HuH-7.5 (cell line): Measurements from ENCODE around the gene FXYD2.
"Not testable (repeated sequence)": the region's sequence is repeated elsewhere in the genome, so short reads cannot be mapped to it uniquely, and the experiment has no call there.

Experiments used
- DNase-seq: peaks from one replicate; pipeline ENCODE4 v3.0.0; 2011; ENCODE audit warnings: low spot score

The FXYD2 gene

DNA sequence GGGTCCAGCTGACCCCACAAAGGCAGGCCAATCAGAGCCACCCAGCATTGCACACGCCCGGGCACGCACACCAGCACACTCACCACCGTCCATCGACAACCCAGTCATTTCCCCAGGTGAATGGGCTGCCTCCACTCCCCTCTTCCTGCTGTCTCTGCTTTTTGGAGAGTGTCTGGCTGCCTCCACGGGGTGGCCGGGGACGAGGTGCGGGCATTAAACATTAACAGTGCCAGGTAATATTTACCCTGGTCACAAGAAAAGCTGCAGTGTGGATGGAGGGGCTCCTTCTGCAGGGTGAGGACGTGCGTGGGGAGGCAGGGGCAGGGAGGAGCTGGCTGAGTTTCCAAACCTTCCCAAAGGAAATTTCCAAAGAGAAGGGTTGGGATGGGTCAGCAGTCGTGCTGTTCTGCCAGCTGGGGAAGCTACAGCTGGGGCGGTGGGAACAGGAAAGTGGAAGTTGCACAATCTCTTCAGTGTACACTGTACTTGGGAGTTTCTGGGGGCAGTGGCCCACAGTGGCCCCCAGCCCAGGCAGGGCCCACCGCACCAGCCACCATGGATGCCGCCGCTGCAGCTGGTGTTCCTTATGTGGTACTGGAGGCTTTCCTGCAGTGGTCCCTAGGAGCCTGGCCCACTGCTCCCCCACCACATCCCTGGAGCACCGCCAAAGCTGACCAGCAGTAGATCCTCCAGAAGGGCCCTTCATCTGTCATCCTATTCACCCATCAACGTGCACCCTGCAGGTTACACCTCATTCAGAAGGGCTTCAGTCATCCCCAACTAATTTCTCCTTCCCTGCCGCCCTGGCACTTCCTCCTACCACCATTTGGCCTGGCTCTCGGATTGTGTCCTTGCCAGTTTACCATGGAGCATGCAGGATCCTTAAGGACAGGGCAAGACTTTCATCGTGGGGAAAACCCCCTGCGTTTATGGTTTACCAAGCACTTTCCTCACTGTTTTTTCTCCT lies at the start of gene FXYD2:
Gene FXYD2 (minus strand): TSS at position 174 of the 967 bp plus-strand sequence. CDS start 66 bp downstream, at position 108.
- DNase-seq, result no peak

DNA sequence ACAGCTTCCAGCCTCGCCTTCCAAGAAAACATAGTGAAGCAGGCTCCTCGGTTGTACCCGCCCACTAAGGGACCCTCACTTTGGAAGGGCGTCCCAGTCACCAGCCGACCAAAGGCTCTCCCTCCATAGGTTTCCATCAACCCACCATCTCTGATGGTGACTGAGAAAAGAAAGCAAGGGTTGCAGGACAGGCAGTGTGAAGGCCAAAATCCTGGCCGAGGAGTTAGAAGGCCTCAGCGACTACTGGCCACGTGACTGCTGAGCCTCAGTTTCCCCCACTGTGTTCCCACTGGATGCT lies 49.2 kb upstream of the FXYD2 start:
- no peak for DNase-seq

DNA sequence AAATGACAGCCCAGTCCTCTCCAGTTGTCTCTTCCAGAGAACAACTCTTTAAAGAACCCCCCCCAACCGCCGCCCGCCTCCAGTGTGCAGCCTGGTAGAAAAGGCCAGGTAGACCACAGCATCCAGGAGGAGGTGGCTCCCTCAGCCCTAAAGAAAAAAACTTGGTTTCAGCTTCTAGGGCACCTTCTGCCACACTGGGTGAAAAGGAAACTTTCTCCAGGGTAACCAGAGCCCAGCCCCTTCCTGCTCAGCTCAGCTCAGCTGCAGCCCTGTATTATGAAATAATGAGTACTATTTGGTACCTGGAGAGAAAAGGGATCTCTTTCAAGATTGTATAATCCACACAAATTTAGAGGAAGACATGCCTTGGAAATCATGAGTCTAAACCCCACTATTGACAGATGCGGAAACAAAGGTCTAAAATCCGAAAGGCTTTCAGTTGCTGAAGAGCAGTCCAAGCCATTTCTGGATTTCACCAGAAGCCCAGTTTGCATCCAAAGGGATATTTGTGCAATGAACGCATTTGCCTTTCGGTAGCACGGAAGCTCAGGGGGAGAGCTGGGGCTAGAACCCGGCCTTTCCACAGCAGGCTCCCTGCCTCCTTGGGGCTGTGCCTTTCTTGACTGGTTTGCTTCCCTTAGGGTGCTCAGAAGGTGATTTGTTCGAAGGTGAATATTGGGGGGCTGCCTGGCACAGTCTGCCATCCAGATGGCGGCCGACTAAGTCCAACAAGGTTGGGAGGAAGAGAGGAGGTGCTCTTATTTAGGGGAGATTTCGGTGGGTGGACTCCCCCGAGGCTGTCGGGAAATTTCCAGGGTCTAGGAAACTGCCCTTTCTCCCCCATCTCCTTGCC lies 48.7 kb upstream of the FXYD2 start:
- no peak for DNase-seq

DNA sequence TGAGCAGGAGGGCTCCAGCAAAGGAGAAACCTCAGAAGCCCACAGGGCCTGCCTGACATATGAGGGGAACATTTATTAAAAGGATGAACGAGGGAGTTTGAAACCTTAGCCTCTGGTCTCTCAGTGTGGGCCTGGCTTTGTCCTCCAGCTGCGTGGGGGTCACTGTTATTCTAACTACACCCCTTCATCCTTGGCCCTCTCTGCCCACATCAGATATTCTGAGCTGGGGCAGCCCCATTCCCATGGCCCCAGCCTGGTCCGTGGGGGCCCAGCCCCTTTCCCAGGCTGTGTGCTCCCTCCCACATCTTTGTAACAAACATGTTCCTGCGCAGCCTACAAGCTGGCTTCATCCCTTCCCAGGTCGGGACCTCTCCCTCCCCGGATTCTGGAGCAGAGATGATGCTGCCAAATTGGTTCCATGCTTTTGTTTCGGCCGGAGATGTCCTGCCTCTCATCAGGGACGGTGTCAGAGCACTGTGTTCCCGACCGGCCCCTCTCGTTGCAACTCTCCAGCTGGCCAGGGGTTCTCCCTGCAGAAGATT lies 47.9 kb upstream of the FXYD2 start:
- DNase-seq, result no peak

DNA sequence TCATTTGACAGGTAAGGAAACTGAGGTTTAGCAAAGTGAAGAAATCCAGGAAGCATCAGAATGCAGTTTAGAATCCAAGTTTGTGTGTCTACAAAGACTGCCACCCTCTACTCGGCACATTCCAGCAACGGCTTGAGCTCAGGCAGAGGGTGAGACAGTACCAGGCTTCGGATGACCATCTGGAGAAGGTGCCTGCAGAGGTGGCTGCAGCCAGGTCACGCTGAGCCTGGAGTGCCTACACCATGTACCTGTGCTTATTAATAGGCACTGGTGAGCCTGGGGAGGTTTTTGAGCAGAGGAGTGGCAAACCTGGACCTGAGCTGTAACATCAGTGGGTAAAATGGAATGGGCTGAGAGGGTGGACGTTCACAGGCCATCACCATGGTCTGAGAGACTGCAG lies 47.2 kb upstream of the FXYD2 start:
- no peak for DNase-seq

DNA sequence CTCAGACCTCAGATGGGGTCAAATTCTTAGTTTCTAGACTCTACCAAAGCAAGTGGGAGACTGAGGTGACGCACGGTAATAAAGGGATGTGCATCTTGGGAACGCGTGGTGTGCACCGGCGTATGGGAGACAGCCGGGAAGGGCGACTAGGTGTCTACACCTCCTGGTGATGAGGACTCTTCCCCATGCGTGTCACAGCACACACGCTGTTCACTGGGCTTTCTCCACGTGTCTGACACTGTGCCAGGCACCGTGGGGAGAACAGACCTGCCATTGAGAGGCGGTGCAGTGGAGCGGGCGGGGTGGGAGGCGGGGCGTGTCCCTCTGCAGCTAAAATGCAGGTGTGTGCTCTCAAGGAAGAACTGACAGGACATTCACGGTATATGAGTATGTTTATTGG lies 46.6 kb upstream of the FXYD2 start:
- DNase-seq, result no peak

DNA sequence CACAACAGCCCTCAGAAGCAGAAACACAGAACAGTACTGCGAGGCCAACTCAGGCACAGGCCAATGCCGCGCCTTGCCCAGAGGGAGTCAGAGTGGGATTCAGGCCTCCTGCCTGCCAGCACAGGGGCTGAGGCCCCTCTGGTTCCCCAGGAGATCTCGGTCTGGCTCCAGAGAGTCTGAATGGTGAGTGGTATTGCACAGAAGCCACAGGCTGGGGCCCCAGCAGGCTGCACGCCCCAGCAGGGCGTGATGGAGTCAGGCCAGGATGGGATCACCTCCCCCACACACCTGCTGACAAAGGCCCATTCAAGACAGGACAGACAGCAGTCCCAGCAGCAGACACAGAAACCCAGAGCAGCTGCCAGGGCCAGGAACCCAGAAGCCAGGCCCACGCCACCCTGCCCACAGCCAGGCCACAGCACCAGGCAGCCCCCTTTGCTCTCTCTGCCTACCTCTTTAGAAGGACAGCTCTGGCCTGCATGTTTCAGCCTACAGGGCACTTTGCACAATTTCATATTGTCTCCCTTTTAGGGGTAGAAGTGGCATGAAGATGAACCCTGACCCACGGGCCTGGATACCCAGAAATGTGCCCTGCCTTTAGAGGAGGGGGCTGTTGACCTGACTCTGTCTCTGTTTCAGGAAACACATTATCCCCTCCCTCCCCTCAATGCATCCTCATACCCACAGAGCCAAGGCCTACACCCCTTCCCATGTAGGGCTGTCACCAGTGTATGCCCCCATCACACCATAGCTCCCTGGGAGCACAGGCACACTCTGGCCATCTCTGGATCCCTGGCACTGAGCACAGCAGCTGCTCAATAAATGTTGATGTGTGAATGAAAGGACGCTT lies 45.8 kb upstream of the FXYD2 start:
- no peak for DNase-seq

DNA sequence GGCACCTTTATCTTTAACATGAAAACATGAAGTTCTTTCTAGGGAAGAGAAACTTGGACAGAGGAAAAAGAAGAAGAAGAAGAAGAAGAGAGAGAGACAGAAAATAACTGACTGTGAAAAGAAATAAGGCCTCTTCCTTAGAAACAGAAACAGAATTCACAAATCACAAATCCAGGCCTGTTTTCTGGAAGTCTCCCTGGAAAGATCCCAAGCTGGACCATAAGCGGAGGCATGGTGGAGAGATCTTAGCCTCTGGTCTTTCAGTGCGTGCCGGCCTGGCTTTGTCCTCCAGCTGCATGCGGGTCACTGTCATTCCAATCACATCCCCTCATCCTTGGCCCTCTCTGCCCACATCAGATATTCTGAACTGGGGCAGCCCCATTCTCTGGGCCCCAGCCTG lies 45.1 kb upstream of the FXYD2 start:
- no peak for DNase-seq

DNA sequence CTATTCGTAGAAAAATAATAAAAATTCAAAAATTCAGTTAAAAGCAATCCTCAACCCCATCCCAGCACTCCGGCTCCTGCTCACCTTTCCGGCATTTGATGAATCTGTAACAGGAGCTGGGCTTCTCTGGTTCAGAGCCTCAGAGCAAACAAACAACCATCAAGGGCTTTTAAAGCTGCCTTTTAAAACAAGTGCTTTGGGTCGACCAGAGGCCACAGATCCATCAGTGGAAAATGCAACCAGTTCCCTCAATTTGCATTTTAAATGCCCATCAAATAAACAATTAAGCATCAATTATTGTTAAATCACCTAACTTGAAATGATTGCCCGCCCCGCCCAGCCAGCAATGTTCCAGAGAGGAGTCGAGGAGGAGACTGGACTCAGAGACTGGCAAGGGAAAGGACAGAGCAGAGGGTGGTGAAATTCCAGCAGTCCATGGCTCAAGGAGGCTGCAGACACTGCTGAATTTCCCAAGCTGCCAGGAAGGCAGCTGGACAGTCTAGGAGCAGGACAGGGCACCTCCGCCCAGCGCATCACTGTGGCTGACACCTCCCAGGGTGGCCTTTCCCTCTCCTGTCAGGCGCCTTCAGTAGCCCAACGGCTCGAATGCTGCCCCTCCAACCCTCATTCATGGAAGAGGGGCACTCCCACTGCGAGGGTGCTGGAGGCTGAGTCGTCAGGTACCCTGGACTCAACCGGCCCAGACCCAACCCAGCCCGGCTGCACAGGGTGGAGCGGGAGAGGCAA lies 44.4 kb upstream of the FXYD2 start:
- no peak for DNase-seq

DNA sequence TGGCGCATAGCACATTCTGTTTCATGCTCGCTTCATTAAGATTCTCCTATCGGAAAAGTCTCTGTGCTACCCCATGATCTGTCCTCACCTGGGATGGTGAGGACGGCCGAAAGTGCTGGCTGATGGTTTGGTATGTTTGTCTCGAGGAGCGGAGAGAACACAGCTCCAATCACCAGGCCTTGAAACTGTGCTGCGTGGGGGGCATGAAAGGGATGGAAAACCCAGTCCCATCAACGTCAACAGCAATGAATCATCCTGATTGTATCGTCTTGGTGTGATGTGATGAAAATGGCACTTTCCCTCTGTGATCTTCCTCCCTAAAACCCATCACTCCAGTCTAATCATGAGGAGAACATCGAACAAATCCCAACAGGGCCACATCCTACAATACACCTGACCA lies 43.5 kb upstream of the FXYD2 start:
- DNase-seq, result no peak

DNA sequence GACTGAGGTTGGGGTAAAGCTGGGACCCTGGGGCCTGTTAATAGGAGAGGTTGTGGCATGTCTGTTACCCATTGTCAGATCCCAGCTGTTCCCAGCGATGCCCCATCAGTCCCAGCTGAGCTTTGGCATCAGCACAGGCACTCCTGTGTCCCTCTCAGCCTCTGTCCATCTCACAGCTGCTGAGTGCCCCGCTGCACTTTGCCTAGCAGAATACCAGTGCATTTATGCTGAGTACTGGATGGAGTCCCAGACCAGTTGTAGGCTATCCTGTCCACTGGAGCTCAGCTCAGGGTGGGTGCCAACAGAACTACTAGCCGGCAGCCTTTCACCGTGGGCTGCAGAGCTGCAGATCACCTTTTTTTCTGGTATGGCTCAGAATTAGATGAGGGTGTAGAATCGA lies 42.0 kb upstream of the FXYD2 start:
- DNase-seq, result no peak

DNA sequence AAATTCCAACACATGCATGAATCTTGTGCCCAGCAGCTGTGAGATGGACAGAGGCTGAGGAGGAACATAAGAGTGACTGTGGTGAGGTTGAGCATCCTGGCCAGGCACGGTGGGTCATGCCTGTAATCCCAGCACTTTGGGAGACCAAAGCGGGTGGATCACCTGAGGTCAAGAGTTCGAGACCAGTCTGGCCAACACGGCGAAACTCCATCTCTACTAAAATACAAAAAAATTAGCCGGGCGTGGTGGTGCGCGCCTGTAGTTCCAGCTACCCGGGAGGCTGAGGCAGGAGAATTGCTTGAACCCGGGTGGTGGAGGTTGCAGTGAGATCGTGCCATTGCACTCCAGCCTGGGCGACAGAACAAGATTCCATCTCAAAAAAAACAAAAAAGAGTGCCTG lies 41.0 kb upstream of the FXYD2 start:
- DNase-seq, result not testable (repeated sequence)

DNA sequence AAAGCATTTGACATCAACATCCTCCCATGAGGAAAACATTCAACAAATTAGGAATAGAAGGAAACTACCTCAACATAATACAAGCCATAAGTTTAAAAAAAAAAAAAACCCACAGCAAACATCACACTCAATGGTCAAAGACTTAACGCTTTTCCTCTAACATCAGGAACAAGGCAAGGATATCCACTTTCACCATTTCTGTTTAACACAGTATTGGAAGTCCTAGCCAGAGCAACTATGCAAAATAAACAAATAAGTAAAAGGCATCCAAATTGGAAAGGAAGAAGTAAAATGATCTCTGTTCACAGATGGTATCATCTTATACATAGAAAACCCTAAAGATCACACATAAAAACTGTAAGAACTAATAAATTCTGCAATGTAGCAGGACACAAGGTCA lies 38.8 kb upstream of the FXYD2 start:
- DNase-seq, result no peak

DNA sequence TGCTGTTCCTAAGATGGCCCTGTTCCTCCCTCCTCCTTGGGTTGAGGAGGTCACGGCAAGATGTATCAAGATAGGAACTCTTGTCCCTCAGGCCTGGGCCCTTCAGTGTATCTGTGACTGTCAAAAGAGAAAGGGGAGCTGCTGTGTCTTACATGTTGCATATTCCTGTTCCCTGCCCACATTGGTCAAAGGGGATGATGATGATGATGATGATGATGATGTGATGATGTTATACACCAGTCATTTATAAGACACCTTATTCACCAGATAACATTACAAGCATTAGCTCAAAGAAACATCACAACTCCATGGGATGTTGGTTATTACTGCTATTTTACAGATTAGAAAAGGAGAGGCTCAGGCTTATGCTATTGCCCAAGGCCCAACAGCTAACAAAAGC lies 38.2 kb upstream of the FXYD2 start:
- DNase-seq, result no peak

DNA sequence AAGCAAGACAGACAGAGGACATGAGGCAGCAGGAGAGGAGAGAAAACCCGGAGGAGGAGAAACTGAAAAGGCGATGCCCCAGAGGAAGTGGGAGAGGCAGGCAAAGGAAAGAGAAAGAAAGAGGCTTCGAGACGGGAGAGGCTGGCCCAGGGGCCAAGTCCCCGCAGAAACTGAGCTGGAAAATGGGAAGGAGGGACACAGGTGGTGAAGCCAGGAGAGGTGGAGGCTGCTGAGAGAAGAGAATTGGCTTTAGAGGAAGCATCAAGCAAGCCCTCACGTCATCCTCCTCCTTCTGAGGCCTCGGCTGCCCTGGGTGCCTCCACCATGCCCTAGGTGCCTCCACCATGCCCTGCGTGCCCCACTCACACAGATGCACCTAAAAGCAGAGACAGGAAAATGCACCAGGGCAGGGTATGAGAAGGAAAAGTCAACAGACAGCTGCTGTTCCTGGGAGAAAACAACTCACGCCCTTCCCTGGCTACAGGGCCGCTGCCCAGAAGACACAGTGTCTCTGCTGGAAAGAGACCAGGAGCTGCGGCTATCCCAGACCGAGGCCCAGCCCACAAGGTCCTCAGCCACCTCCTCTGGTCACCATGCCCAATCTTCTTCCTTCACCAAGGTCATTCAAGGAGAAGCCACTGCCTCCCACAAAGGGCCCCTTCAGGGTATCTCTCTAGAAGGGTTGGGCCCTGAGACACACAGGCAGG lies 37.6 kb upstream of the FXYD2 start:
- DNase-seq, result no peak

DNA sequence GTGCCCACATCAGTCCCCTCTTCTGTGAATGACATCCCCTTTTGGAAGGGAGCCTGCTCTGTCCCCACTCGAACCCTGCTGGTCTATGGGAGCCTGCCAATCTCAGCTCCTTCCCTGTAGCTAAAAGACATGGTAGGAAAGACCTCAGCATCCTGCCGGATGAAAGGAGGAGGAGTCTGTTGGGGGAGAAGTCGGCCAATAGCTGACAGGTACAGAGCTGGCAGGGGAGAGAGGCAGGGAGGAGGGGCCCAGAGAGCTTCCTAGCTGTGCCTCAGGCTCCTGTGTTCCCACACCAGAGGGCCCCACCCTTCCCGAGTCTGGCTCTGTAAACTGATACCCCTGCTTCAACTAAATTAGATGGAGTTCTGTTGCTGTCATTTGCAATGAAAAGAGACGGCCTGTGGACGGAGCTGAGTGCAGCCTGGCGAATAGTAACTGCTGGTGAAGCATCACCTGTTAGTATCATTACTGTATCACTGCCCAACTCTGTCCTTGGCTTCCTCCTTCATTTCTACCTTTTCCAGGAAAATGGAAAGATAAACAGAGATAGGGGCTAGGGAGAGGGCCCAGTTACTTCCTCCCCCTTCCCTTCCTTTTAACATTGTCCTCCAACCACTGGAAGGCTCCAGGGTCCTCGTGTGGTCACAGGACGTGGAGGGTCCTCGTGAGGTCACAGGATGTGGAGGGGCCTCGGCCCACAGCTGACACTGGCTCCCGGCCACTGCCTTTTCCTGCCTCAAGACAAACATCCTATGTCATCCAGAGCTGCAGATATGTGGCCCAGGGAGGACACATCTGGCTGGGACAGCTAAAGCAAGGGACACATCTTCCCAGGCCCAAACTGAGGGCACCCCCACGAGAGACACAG lies 36.8 kb upstream of the FXYD2 start:
- DNase-seq, result peak; percentile 24

DNA sequence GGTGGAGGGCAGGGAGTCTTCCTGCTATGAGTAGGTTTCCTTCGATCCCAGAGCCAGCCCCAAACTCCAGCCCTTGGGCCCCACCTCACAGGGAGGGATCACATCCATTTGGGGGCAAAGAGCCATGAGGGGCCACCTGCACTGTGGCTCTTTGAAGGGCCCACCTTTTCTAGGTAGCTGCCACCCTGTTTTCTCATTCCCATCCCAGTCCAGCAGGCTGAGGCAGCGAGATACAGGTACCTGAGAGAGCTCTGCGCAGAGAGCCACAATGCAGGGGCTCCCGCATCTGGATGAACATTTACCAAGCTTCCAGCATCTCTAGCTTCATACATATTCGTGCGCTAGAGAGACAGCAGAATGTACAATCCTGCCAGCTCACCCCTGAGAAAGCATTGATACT lies 35.6 kb upstream of the FXYD2 start:
- DNase-seq, result no peak

DNA sequence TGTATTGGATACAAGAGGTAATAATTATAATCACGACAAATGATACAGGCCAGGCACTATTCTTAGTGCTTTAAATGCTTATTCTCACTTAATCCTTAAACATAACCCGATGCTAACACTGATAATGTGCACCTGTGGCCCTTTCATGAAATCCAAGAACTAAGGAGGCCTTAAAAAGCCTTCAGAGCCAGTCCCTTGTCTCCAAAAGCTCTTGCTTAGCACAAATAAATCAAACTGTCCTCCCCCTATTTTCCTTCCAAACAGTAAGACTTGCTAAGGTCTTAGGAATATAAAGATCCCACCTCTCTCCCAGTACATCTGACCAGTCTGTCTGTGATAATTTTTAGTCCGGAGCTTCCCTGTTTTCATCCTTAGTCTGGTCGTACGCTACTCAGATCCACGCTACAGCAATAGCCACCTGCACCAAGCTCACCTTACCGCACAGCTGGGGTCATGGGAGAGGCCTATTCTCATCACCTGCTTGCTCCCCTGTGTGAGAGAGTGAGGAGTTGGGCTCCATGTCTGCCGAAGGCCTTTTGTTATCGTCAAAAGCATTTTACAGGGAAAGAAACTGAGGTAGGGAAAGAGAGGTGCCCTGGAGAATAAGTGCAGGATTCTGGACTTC lies 35.1 kb upstream of the FXYD2 start:
- DNase-seq, result no peak

DNA sequence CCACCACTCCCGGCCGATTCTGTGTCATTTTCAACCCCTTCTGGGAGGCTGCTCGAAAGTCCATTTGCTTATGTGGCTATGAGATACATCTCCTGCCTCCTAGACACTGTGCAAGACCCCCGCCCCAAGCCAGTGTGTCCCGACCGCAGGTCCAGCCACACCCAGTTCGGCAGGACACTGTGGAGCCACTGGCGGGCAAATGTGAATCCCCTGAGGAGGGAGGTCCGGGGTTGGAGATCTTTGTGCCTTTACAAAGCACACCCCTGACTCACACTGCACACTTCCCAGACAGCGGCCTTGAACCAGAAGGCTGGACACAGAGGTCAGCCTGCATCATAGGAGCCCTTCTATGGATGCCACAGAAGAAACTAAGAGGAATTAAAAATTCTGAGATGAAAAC lies 34.5 kb upstream of the FXYD2 start:
- DNase-seq, result no peak
